ENCODE measurements around the gene CADM1. TPM values are rescaled to one million over a fixed set of nuclear protein-coding genes. Genes with fewer than 3 reads are reported as not detected.

Gene CADM1
- total and polyA plus RNA-seq, 2 experiments from 2014 or later = 48.4 to 54.3 TPM

- Histone ChIP-seq H3K27ac (no peak overlapping the region), H2AFZ (no peak overlapping the region), H3K9me2 (replicated peaks; ENCODE audit: insufficient read depth) (no peaks in the 10 kb centered on the region), H3K4me3 (no peak overlapping the region), H3K36me3 (replicated peaks; ENCODE audit: insufficient read depth, low read depth) (no peaks in the 10 kb centered on the region), H4K20me1 (ENCODE audit: insufficient read depth, poor library complexity, severe bottlenecking) (no peaks in the 10 kb centered on the region), H3K9me3 (ENCODE audit: low read depth) (no peaks in the 10 kb centered on the region), H3K79me2 (no peaks in the 10 kb centered on the region), H3K27me3 (no peaks in the 10 kb centered on the region), H3K4me2 (no peak overlapping the region), H3K4me1 (ENCODE audit: insufficient read depth) (no peaks in the 10 kb centered on the region)
- 91% methylated on average over 3 of the region's 3 CpGs for WGBS (ENCODE audit: low lambda C conversion rate, missing lambda C conversion rate)
- TF ChIP-seq EZH2phosphoT487 (IDR thresholded peaks at IDR 0.05; ENCODE audit: low read depth, severe bottlenecking, unreplicated experiment) = no peak
- TF ChIP-seq, protein P1, sequence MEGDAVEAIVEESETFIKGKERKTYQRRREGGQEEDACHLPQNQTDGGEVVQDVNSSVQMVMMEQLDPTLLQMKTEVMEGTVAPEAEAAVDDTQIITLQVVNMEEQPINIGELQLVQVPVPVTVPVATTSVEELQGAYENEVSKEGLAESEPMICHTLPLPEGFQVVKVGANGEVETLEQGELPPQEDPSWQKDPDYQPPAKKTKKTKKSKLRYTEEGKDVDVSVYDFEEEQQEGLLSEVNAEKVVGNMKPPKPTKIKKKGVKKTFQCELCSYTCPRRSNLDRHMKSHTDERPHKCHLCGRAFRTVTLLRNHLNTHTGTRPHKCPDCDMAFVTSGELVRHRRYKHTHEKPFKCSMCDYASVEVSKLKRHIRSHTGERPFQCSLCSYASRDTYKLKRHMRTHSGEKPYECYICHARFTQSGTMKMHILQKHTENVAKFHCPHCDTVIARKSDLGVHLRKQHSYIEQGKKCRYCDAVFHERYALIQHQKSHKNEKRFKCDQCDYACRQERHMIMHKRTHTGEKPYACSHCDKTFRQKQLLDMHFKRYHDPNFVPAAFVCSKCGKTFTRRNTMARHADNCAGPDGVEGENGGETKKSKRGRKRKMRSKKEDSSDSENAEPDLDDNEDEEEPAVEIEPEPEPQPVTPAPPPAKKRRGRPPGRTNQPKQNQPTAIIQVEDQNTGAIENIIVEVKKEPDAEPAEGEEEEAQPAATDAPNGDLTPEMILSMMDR (IDR thresholded peaks at IDR 0.05; ENCODE audit: poor library complexity) = no peak
- TF ChIP-seq EZH2 (IDR thresholded peaks at IDR 0.05; ENCODE audit: borderline replicate concordance) = no peak
- DNase-seq (ENCODE audit: low spot score) = no peak
These were observed 139.3 kb downstream of the CADM1 start for GRCh38 chr11:115364896-115365295.

GRCh38 chr11:115363921-115364320 is 140.3 kb downstream of the CADM1 start:
- WGBS (ENCODE audit: low lambda C conversion rate, missing lambda C conversion rate) = 88% methylated on average over 3 of the region's 3 CpGs
- TF ChIP-seq EZH2 (IDR thresholded peaks at IDR 0.05; ENCODE audit: borderline replicate concordance) (no peak), EZH2phosphoT487 (IDR thresholded peaks at IDR 0.05; ENCODE audit: low read depth, severe bottlenecking, unreplicated experiment) (no peak)
- TF ChIP-seq, protein P1 (IDR thresholded peaks at IDR 0.05; ENCODE audit: poor library complexity) = no peak
- H3K9me2 ChIP-seq (replicated peaks; ENCODE audit: insufficient read depth) = no peaks in the 10 kb centered on the region

GRCh38 chr11:115363426-115363825 is 140.8 kb downstream of the CADM1 start:
- WGBS (ENCODE audit: low lambda C conversion rate, missing lambda C conversion rate) = 88% methylated on average over 2 of the region's 2 CpGs

More at GRCh38 chr11:115363921-115364320, 140.3 kb downstream of the CADM1 start:
- no peak overlapping the region for H3K4me3 ChIP-seq
- H3K9me3 ChIP-seq (ENCODE audit: low read depth) = no peaks in the 10 kb centered on the region
- no peaks in the 10 kb centered on the region for H3K4me1 ChIP-seq (ENCODE audit: insufficient read depth)
- H3K27me3 ChIP-seq = no peaks in the 10 kb centered on the region
- no peaks in the 10 kb centered on the region for H3K36me3 ChIP-seq (replicated peaks; ENCODE audit: insufficient read depth, low read depth)
- H3K79me2 ChIP-seq = no peaks in the 10 kb centered on the region
- H3K4me2 ChIP-seq = no peak overlapping the region
- no peak for DNase-seq (ENCODE audit: low spot score)
- no peak overlapping the region for H3K27ac ChIP-seq
- no peaks in the 10 kb centered on the region for H4K20me1 ChIP-seq (ENCODE audit: insufficient read depth, poor library complexity, severe bottlenecking)
- no peak overlapping the region for H2AFZ ChIP-seq

More at GRCh38 chr11:115363426-115363825, 140.8 kb downstream of the CADM1 start:
- no peak overlapping the region for H3K4me2 ChIP-seq
- TF ChIP-seq, protein P1 (IDR thresholded peaks at IDR 0.05; ENCODE audit: poor library complexity) = no peak
- no peak for DNase-seq (ENCODE audit: low spot score)
- no peaks in the 10 kb centered on the region for H3K9me3 ChIP-seq (ENCODE audit: low read depth)
- no peaks in the 10 kb centered on the region for H3K9me2 ChIP-seq (replicated peaks; ENCODE audit: insufficient read depth)
- H4K20me1 ChIP-seq (ENCODE audit: insufficient read depth, poor library complexity, severe bottlenecking) = no peaks in the 10 kb centered on the region
- H2AFZ ChIP-seq = no peak overlapping the region
- H3K27me3 ChIP-seq = no peaks in the 10 kb centered on the region
- H3K4me1 ChIP-seq (ENCODE audit: insufficient read depth) = no peaks in the 10 kb centered on the region
- H3K27ac ChIP-seq = no peak overlapping the region
- H3K36me3 ChIP-seq (replicated peaks; ENCODE audit: insufficient read depth, low read depth) = no peaks in the 10 kb centered on the region
- no peak overlapping the region for H3K4me3 ChIP-seq
- H3K79me2 ChIP-seq = peaks cover 3% of the 10 kb centered on the region
